GM19463 (cell line): Measurements from ENCODE around the gene FAM151A.

Source experiments
- ATAC-seq: cut with Tn5 transposase; IDR thresholded peaks from one replicate; pipeline ENCODE4 v1.9.1; 2021; ENCODE audit warnings: mild to moderate bottlenecking, moderate library complexity; ENCODE audit not compliant: unreplicated experiment

Gene FAM151A

GRCh38 chr1:54581621-54582035 is 41.7 kb downstream of the FAM151A start:
- ATAC-seq = no peak

- no peak for ATAC-seq
These were observed 42.3 kb downstream of the FAM151A start for GRCh38 chr1:54580856-54581550.

- no peak for ATAC-seq
These were observed 44.0 kb downstream of the FAM151A start for GRCh38 chr1:54579337-54579781.

GRCh38 chr1:54577612-54578011 is 45.7 kb downstream of the FAM151A start:
- no peak for ATAC-seq

GRCh38 chr1:54575605-54576290 is 47.6 kb downstream of the FAM151A start:
- no peak for ATAC-seq

GRCh38 chr1:54575161-54575560 is 48.2 kb downstream of the FAM151A start:
- no peak for ATAC-seq

GRCh38 chr1:54574158-54574778 is 49.1 kb downstream of the FAM151A start:
- ATAC-seq = no peak

- ATAC-seq = no peak
These were observed 50.8 kb downstream of the FAM151A start for GRCh38 chr1:54572542-54572850.

- no peak for ATAC-seq
These were observed 51.4 kb downstream of the FAM151A start for GRCh38 chr1:54571803-54572541.

GRCh38 chr1:54571326-54571725 is 52.0 kb downstream of the FAM151A start:
- ATAC-seq = no peak

GRCh38 chr1:54570161-54570560 is 53.2 kb downstream of the FAM151A start:
- ATAC-seq = no peak

GRCh38 chr1:54569339-54569738 is 54.0 kb downstream of the FAM151A start:
- no peak for ATAC-seq

GRCh38 chr1:54567961-54568360 is 55.4 kb downstream of the FAM151A start:
- ATAC-seq = no peak

- no peak for ATAC-seq
These were observed 56.7 kb downstream of the FAM151A start for GRCh38 chr1:54566438-54567141.

- no peak for ATAC-seq
These were observed 58.2 kb downstream of the FAM151A start for GRCh38 chr1:54565113-54565501.

- no peak for ATAC-seq
These were observed 58.8 kb downstream of the FAM151A start for GRCh38 chr1:54564312-54565112.

GRCh38 chr1:54559771-54560231 is 63.5 kb downstream of the FAM151A start:
- no peak for ATAC-seq
